ENCODE data around the gene MRPL18.

MRPL18 gene

DNA sequence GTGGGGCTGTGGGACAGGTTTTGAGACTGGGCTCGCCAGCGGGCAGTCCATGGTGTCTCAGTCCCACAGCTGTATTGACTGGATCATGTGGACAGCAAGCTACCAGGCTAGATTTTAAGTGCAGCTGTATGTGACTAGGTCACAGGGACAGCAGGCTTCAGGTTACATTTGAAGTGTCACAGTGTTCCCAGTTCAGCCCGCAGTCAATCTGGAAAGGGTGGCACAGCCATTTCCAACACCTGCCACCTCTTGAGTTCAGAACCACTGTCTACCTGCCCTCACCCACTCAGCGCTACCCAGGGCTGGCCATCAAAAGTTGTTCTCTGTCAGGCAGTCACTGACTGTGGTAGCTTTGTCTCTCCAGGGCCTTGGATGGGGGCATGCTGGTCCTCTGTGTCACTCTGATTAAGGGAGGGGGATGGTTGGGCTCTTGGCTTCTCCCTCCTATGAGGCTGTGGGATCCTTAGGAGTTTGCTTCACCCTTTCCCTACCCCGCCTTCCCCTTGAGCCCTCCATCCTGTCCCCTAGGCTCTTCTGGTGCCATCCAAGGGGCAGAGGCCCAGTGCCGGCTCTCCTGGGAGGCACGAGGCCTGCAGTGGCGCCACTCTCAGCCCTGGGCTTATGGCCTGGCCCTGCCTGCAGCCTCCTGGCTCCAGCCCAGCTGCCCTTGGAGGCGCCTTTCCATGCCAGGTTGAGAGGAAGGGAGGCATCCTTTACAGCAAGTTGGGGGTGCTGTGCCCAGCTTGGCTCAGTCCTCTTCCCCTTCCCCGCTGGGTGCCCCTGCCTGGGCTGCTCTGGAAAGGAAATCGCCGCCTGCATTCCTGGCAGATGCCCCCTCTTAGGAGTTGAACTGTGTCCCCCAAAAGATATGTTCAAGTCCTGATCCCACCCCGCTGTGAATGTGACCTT, 54.7 kb downstream of the MRPL18 start:
- DNase-seq = no peak

Measured in NK-92 treated with Interleukin-12 subunit alpha and Interleukin-12 subunit beta, amount 100 ng/mL, for 24 hours (cell line).